Trophoblast cell (in vitro differentiated cells and primary cell): ENCODE measurements around the gene ATP2B3.
"Not testable (repeated sequence)": the region's sequence is repeated elsewhere in the genome, so short reads cannot be mapped to it uniquely, and the experiment has no call there.

ENCODE experiments used
- DNase-seq, 2 donors: peaks; one replicate each; pipeline ENCODE4 v3.0.0-alpha.2; 2016
- H2AFZ ChIP-seq: 2 replicates; pipeline ENCODE4 v1.6.1; 2013; ENCODE audit warnings: low read length, moderate library complexity, mild to moderate bottlenecking; ENCODE audit not compliant: insufficient read depth, poor library complexity
- H2AK5ac ChIP-seq: 2 replicates; pipeline ENCODE4 v1.6.1; 2013; ENCODE audit warnings: mild to moderate bottlenecking, low read length
- H2BK120ac ChIP-seq: 2 replicates; pipeline ENCODE4 v1.6.1; 2013; ENCODE audit warnings: low read length, mild to moderate bottlenecking, moderate library complexity; ENCODE audit not compliant: insufficient read depth, poor library complexity
- H2BK12ac ChIP-seq: 2 replicates; pipeline ENCODE4 v1.6.1; 2013; ENCODE audit warnings: mild to moderate bottlenecking, low read length, moderate library complexity
- H2BK5ac ChIP-seq: 2 replicates; pipeline ENCODE4 v1.6.1; 2013; ENCODE audit warnings: low read length, low read depth, moderate library complexity, mild to moderate bottlenecking; ENCODE audit not compliant: poor library complexity
- H3K14ac ChIP-seq: 2 replicates; pipeline ENCODE4 v1.6.1; 2013; ENCODE audit warnings: mild to moderate bottlenecking, low read length
- H3K18ac ChIP-seq: 2 replicates; pipeline ENCODE4 v1.6.1; 2013; ENCODE audit warnings: mild to moderate bottlenecking, low read length
- H3K23ac ChIP-seq: 2 replicates; pipeline ENCODE4 v1.6.1; 2013; ENCODE audit warnings: low read length
- H3K27ac ChIP-seq: 2 replicates; pipeline ENCODE4 v1.5.1; 2013; ENCODE audit warnings: low read depth, mild to moderate bottlenecking, inconsistent platforms, low read length, moderate library complexity
- H3K27me3 ChIP-seq: 2 replicates; pipeline ENCODE4 v1.6.1; 2013; ENCODE audit warnings: inconsistent platforms, mild to moderate bottlenecking, low read length, moderate library complexity; ENCODE audit not compliant: insufficient read depth
- H3K36me3 ChIP-seq, 2 experiments: 1 replicate in 1 of 2; 2 replicates in 1 of 2; pipeline ENCODE4 v1.6.1; 2013; ENCODE audit warnings: low read length in 2 of 2, mild to moderate bottlenecking in 2 of 2, moderate library complexity in 1 of 2; ENCODE audit not compliant: insufficient read depth in 2 of 2, control insufficient read depth in 1 of 2
- H3K4ac ChIP-seq: 2 replicates; pipeline ENCODE4 v1.6.1; 2013; ENCODE audit warnings: low read depth, mild to moderate bottlenecking, low read length, moderate library complexity
- H3K4me1 ChIP-seq, 2 experiments: 1 replicate in 1 of 2; 2 replicates in 1 of 2; pipeline ENCODE4 v1.6.1; 2013; ENCODE audit warnings: low read length in 2 of 2, mild to moderate bottlenecking in 2 of 2, moderate library complexity in 1 of 2; ENCODE audit not compliant: insufficient read depth in 2 of 2, control insufficient read depth in 1 of 2
- H3K4me2 ChIP-seq: 2 replicates; pipeline ENCODE4 v1.6.1; 2013; ENCODE audit warnings: inconsistent platforms, mild to moderate bottlenecking, low read length, moderate library complexity
- H3K4me3 ChIP-seq: 2 replicates; pipeline ENCODE4 v1.5.1; 2013; ENCODE audit warnings: mild to moderate bottlenecking, low read depth, low read length, inconsistent platforms
- H3K79me1 ChIP-seq: one replicate; pipeline ENCODE4 v1.6.1; 2013; ENCODE audit warnings: low read length
- H3K79me2 ChIP-seq: 2 replicates; pipeline ENCODE4 v1.6.1; 2013; ENCODE audit warnings: low read length, mild to moderate bottlenecking; ENCODE audit not compliant: control insufficient read depth, insufficient read depth, poor library complexity
- H3K9ac ChIP-seq: 2 replicates; pipeline ENCODE4 v1.6.1; 2013; ENCODE audit warnings: mild to moderate bottlenecking, low read length
- H3K9me3 ChIP-seq: 2 replicates; pipeline ENCODE4 v1.6.1; 2013; ENCODE audit warnings: low read depth, mild to moderate bottlenecking, control low read depth, inconsistent platforms, low read length; ENCODE audit not compliant: insufficient read depth
- H4K12ac ChIP-seq: 2 replicates; pipeline ENCODE4 v1.6.1; 2013; ENCODE audit warnings: low read depth, mild to moderate bottlenecking, low read length, moderate library complexity
- H4K8ac ChIP-seq: 2 replicates; pipeline ENCODE4 v1.6.1; 2013; ENCODE audit warnings: low read depth, mild to moderate bottlenecking, low read length, moderate library complexity
- H4K91ac ChIP-seq: one replicate; pipeline ENCODE4 v1.6.1; 2013; ENCODE audit warnings: low read depth, mild to moderate bottlenecking, low read length, moderate library complexity
- WGBS: extraction: QIAGEN DNeasy Blood & Tissue Kit; methylation state at CpG from one replicate; pipeline ENCODE4 v1.1.7; 2013; ENCODE audit warnings: missing lambda C conversion rate; ENCODE audit not compliant: insufficient read length, insufficient coverage; ENCODE audit errors: extremely low coverage; 5-methylcytosine and 5-hydroxymethylcytosine counted together

The ATP2B3 gene

DNA sequence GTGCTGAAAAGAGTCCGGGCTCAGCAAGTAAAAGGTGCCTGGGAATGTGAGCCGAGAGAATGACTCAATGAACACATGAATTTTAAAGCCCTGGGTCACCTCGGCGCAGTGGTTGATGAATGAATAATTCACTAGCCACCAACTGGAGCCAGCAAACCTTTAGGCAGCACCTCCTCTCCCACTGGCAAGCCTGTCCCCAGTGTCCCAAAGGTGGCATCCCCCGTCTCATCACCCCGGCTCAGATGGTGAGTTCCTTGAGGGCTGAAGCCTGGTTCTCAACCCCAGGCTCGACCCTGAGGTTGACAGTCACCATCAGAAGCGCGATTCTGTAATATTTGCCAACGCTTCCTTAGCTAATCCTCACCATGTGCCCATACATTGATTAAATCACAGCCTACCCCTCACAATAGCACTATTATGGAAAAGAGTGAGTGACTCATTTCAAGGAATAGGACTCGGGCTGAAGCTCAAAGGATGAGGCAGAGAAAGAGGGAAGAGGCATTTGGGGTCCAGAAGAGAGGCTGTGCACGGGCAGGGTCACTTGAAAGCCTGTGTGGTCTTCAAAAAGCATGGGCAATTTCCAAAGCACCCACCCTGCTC lies 84.2 kb downstream of the ATP2B3 start:
- Histone ChIP-seq H3K4me3 (no peak overlapping the region), H2AFZ (no peak overlapping the region), H3K4me1 (peaks cover 3 to 10% of the 10 kb centered on the region in 2 experiments), H2AK5ac (no peak overlapping the region), H3K4me2 (no peak overlapping the region), H4K12ac (no peak overlapping the region), H3K18ac (no peak overlapping the region), H2BK120ac (no peak overlapping the region), H3K27ac (no peak overlapping the region), H3K9me3 (no peaks in the 10 kb centered on the region), H3K79me1 (peaks cover 3% of the 10 kb centered on the region), H4K91ac (no peak overlapping the region), H3K14ac (no peak overlapping the region), H3K27me3 (no peaks in the 10 kb centered on the region), H3K79me2 (peaks cover 3% of the 10 kb centered on the region), H3K9ac (no peak overlapping the region), H2BK5ac (no peak overlapping the region), H4K8ac (no peak overlapping the region), H3K36me3 (no peaks in the 10 kb centered on the region), H3K23ac (no peak overlapping the region), H2BK12ac (no peak overlapping the region), H3K4ac (no peak overlapping the region)
- whole genome bisulfite sequencing: no CpG with 5 or more reads among the region's 12 CpGs
- no peak for DNase-seq

DNA sequence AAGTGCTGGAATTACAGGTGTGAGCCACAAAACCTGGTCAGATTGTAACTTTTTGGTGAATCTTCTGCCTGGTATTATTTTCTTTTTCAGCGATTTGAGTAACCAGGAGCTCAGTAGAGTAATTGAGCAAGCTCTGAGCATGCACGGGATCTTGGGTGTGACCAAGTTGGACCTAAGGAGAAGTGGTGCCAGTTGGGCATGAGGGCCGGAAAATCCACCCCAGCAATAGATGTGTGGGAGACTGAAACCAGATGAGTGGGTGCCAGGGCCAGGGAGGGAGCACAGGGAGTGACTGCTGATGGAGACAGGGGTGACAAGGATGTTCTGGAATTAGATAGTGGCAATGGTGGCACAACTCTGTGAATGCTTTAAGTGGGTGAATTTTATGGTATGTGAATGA lies 85.2 kb downstream of the ATP2B3 start:
- no peak overlapping the region for H2AK5ac ChIP-seq
- H3K36me3 ChIP-seq: no peaks in the 10 kb centered on the region
- no peak overlapping the region for H3K9ac ChIP-seq
- no peak overlapping the region for H2AFZ ChIP-seq
- H2BK120ac ChIP-seq: no peak overlapping the region
- H2BK12ac ChIP-seq: no peak overlapping the region
- H3K4me3 ChIP-seq: no peak overlapping the region
- peaks cover 3% of the 10 kb centered on the region for H3K79me2 ChIP-seq
- H3K79me1 ChIP-seq: peaks cover 3% of the 10 kb centered on the region
- H2BK5ac ChIP-seq: no peak overlapping the region
- no peak overlapping the region for H3K23ac ChIP-seq
- no peak overlapping the region for H3K27ac ChIP-seq
- H3K4me1 ChIP-seq: peaks cover 3 to 10% of the 10 kb centered on the region in 2 experiments
- no peak overlapping the region for H3K4me2 ChIP-seq
- DNase-seq: no peak
- H4K12ac ChIP-seq: no peak overlapping the region
- no peak overlapping the region for H3K4ac ChIP-seq
- H3K9me3 ChIP-seq: no peaks in the 10 kb centered on the region
- H4K8ac ChIP-seq: no peak overlapping the region
- no peaks in the 10 kb centered on the region for H3K27me3 ChIP-seq
- H3K18ac ChIP-seq: no peak overlapping the region
- H3K14ac ChIP-seq: no peak overlapping the region
- H4K91ac ChIP-seq: no peak overlapping the region
- WGBS: no CpG with 5 or more reads among the region's 3 CpGs

DNA sequence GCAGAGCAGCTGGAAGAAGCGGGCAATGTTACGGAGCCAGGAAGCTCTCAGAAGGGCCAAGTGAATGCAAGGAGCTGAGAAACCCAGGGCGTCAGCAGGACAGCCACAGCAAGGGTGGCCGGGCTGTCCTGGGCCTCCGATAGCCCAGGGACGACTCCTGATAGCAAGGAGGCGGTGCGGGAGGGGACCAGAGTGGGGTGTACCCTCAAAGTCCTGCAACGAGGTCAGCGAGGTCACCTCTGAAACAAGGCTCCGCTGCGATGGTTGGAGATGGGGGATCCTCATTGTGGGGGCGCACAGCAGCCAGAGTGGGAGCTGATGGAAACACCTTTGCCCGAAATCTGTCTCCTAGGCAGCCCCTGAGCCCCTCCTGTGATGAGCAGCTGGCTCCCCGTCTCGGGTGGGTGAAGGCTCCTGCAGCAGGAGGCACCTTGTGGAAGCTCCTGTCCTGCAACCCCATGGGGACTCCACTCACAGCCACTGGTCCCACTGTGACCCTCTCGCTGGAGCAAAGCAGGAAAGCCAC lies 85.8 kb downstream of the ATP2B3 start:
- H2AFZ ChIP-seq: no peak overlapping the region
- H3K79me1 ChIP-seq: peaks cover 3% of the 10 kb centered on the region
- no peaks in the 10 kb centered on the region for H3K9me3 ChIP-seq
- no peak overlapping the region for H3K4me3 ChIP-seq
- WGBS: no CpG with 5 or more reads among the region's 17 CpGs
- H3K27me3 ChIP-seq: no peaks in the 10 kb centered on the region
- H3K23ac ChIP-seq: no peak overlapping the region
- no peak overlapping the region for H2BK5ac ChIP-seq
- H3K4ac ChIP-seq: no peak overlapping the region
- no peak overlapping the region for H3K14ac ChIP-seq
- H3K27ac ChIP-seq: no peak overlapping the region
- peaks cover 0 to 6% of the 10 kb centered on the region in 2 experiments for H3K4me1 ChIP-seq
- no peak overlapping the region for H3K18ac ChIP-seq
- H3K79me2 ChIP-seq: peaks cover 3% of the 10 kb centered on the region
- H3K4me2 ChIP-seq: no peak overlapping the region
- no peak overlapping the region for H2BK12ac ChIP-seq
- H3K36me3 ChIP-seq: no peaks in the 10 kb centered on the region
- H2BK120ac ChIP-seq: no peak overlapping the region
- H4K91ac ChIP-seq: no peak overlapping the region
- no peak overlapping the region for H4K8ac ChIP-seq
- H2AK5ac ChIP-seq: no peak overlapping the region
- DNase-seq: no peak
- no peak overlapping the region for H3K9ac ChIP-seq
- no peak overlapping the region for H4K12ac ChIP-seq

DNA sequence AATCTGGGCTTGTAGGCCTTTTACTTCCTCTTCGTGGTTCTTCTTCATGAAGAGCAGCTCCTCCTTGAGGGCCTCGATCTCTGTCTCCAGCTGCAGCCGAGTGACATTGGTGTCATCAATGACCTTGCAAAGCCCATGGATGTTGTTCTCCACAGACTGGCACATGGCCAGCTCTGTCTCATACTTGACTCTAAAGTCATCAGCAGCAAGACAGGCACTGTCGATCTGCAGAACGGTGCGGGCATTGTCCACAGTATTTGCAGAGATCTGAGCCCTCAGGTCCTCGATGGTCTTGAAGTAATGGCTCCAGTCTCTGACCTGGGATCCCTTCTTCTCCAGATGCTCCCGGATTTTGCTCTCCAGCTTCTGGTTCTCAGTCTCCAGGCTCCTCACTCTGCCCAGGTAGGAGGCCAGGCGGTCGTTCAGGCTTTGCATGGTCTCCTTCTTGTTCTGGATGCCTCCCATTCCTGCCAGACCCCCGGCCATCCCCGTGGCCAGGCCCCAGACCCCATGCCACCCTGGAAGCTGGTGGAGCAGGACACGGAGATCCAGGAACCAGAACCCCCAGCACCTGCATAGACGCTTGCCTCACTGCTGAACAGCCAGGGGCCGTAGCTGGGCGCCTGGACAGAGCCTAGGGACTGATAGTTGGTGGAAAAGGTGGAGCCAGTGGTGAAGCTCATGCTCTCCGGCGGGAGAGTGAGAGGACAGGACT lies 87.4 kb downstream of the ATP2B3 start:
- H3K9me3 ChIP-seq, H3K36me3 ChIP-seq, H2AK5ac ChIP-seq, H3K79me2 ChIP-seq, H3K4me2 ChIP-seq, H2BK12ac ChIP-seq, DNase-seq, H3K79me1 ChIP-seq, H3K18ac ChIP-seq, H4K12ac ChIP-seq, H3K27me3 ChIP-seq, H2AFZ ChIP-seq, H3K4me3 ChIP-seq, H3K4ac ChIP-seq, H3K23ac ChIP-seq, H4K8ac ChIP-seq, H3K27ac ChIP-seq, H3K14ac ChIP-seq, H4K91ac ChIP-seq, H3K4me1 ChIP-seq, H2BK5ac ChIP-seq, H3K9ac ChIP-seq, H2BK120ac ChIP-seq: not testable (repeated sequence)
- WGBS: no CpG with 5 or more reads among the region's 18 CpGs
